Gastroesophageal sphincter (tissue), 4 donors: ENCODE results near the gene SLC14A1. TPM values are rescaled to one million over a fixed set of nuclear protein-coding genes. Genes with fewer than 3 reads are reported as not detected.

Source experiments
- ATAC-seq: fragments of 150-250 bp; one replicate; pipeline ENCODE4 v1.9.1; 2016; ENCODE audit warnings: mild to moderate bottlenecking, moderate library complexity
- H3K27ac ChIP-seq, 4 donors: fragments of 200-600 bp; sonication (generic) in 3 of 4; 1 replicate in 3 of 4; 2 replicates in 1 of 4; pipeline ENCODE4 v1.5.1; 2016 to 2019
- H3K27me3 ChIP-seq: fragments of 200-600 bp; sonication (generic); one replicate; pipeline ENCODE4 v1.5.1; 2019
- H3K36me3 ChIP-seq, 2 donors: fragments of 200-600 bp; sonication (generic); one replicate each; pipeline ENCODE4 v1.5.1; 2019; ENCODE audit warnings: control low read depth in 1 of 2
- H3K4me1 ChIP-seq, 3 donors: fragments of 200-600 bp; sonication (generic); 1 replicate in 2 of 3; 2 replicates in 1 of 3; pipeline ENCODE4 v1.5.1; 2016 to 2019; ENCODE audit warnings: control low read depth in 2 of 3
- H3K4me3 ChIP-seq, 2 donors: fragments of 200-600 bp; sonication (generic); one replicate each; pipeline ENCODE4 v1.5.1; 2019; ENCODE audit warnings: mild to moderate bottlenecking in 1 of 2, moderate library complexity in 1 of 2
- H3K9me3 ChIP-seq, 3 donors: fragments of 200-600 bp; sonication (generic); one replicate each; pipeline ENCODE4 v1.5.1; 2017 to 2019; ENCODE audit warnings: control low read depth in 2 of 3
- CTCF ChIP-seq, 4 experiments: fragments of 200-600 bp in 2 of 4; fragments of 450-650 bp in 2 of 4; sonication (generic) in 1 of 4; IDR thresholded peaks; one replicate each; pipeline ENCODE4 v1.5.1; 2017 to 2019; ENCODE audit warnings: antibody characterized with exemption in 4 of 4, mild to moderate bottlenecking in 2 of 4, moderate library complexity in 2 of 4
- EP300 ChIP-seq: sonication (generic); formaldehyde crosslinking; IDR thresholded peaks from one replicate; pipeline ENCODE4 v1.6.1; 2017; ENCODE audit warnings: antibody characterized with exemption, mild to moderate bottlenecking
- POLR2A ChIP-seq, 2 donors: fragments of 450-650 bp; IDR thresholded peaks; one replicate each; pipeline ENCODE4 v1.6.1; 2017; ENCODE audit warnings: antibody characterized with exemption in 2 of 2, mild to moderate bottlenecking in 2 of 2, moderate library complexity in 1 of 2
- POLR2AphosphoS5 ChIP-seq: sonication (generic); formaldehyde crosslinking; IDR thresholded peaks from one replicate; pipeline ENCODE4 v1.6.1; 2017; ENCODE audit warnings: antibody characterized with exemption
- WGBS, 2 donors: methylation state at CpG; one replicate each; pipeline ENCODE4 v1.1.5; 2018; ENCODE audit warnings: low coverage in 1 of 2; 5-methylcytosine and 5-hydroxymethylcytosine counted together
- total RNA-seq, 4 donors: library from RNA; depleted of rRNA; stranded (reverse); fragments of >200 nt; gene quantifications; one replicate each; pipeline ENCODE4 v1.1.0, GENCODE V29; 2016

Gene SLC14A1
- total RNA-seq, 4 donors from 2014 or later = 0.40 to 6.6 (median 1.5) TPM

DNA sequence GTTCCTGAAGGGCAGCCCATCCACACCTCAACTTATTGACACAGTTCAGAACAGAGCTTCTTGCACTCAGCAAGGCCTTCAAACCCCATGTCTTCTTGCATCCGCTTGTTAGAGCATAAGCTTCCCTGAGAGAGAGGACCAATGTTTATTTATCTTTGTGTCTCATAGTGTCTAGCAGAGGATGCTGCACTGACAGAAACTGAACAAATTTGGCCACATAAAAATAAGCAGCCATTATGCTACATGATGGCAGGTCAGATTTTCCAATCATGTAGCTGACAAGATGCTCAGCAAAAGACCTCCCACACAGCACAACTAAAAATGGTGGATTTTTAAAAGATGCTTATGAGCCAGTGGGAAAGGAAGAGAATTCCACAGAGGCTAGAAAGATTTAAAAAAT lies 63.4 kb downstream of the SLC14A1 start:
- peaks cover 0 to 2% (median 0%) of the 10 kb centered on the region in 3 donors for H3K9me3 ChIP-seq
- ATAC-seq = no peak
- H3K4me1 ChIP-seq = peaks cover 0 to 7% (median 0%) of the 10 kb centered on the region in 3 donors
- H3K4me3 ChIP-seq = no peak overlapping the region
- H3K27ac ChIP-seq = no peak overlapping the region
- peaks cover 2% of the 10 kb centered on the region for H3K27me3 ChIP-seq
- TF ChIP-seq CTCF (IDR thresholded peaks at IDR 0.05) (no peak), POLR2A (IDR thresholded peaks at IDR 0.05) (no peak), EP300 (no peak), POLR2AphosphoS5 (no peak)
- H3K36me3 ChIP-seq = no peaks in the 10 kb centered on the region
- 100% methylated on average over 1 of the region's 1 CpG; no CpG with 5 or more reads in 1 of the 2 donors for WGBS, 2 donors

GRCh38 chr18:45788861-45789260 lies 64.9 kb downstream of the SLC14A1 start:
- 82% methylated on average over 3 of the region's 3 CpGs; no CpG with 5 or more reads in 1 of the 2 donors for WGBS, 2 donors
- TF ChIP-seq EP300 = no peak
- TF ChIP-seq POLR2A (IDR thresholded peaks at IDR 0.05) = no peak
- no peak for TF ChIP-seq CTCF (IDR thresholded peaks at IDR 0.05)
- no peak for TF ChIP-seq POLR2AphosphoS5
- ATAC-seq = no peak
- Histone ChIP-seq H3K36me3 (no peaks in the 10 kb centered on the region), H3K27me3 (no peaks in the 10 kb centered on the region), H3K9me3 (peaks cover 0 to 12% (median 0%) of the 10 kb centered on the region in 3 donors), H3K4me3 (no peak overlapping the region), H3K27ac (no peak overlapping the region), H3K4me1 (peaks cover 0 to 7% (median 0%) of the 10 kb centered on the region in 3 donors)

DNA sequence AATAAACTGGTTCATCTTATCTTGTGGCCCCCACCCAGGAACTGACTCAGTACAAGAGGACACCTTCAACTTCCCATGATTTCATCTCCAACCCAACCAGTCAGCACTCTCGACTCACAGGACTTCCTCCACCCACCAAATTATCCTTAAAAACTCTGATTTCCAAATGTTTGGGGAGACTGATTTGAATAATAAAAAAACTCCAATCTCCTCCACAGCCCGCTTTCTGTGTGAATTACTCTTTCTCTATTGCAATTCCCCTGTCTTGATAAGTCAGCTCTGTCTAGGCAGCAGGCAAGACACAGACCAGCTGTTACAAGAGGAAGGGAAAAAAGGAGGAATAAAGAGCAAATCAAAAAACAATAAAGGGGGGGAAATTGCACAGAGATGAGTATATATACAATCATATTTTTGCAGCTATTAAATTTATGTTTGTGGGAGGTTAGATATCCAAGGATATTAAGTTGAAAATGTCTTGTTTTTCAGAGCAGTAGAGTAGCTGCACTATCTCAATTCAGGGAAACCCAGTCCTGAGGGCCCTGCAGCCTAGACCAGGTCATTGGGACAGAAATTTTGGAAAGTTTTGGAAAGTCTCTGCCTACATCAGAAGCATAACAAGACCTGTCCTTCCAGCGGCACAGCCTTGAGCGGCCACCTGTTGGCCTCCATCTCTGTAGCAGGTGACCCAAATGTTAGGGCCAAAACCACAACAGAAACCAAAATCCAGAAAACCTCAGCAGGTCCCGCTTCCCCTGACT lies 68.7 kb downstream of the SLC14A1 start:
- no peaks in the 10 kb centered on the region for H3K36me3 ChIP-seq
- 77 to 79% methylated on average over 3 to 5 of the region's 5 CpGs for WGBS, 2 donors
- no peaks in the 10 kb centered on the region for H3K4me1 ChIP-seq
- no peak overlapping the region for H3K4me3 ChIP-seq
- no peak overlapping the region for H3K27ac ChIP-seq
- TF ChIP-seq POLR2A (IDR thresholded peaks at IDR 0.05) (no peak), EP300 (no peak), CTCF (IDR thresholded peaks at IDR 0.05) (no peak), POLR2AphosphoS5 (no peak)
- no peaks in the 10 kb centered on the region for H3K27me3 ChIP-seq
- no peak for ATAC-seq
- H3K9me3 ChIP-seq = peaks cover 0 to 12% (median 0%) of the 10 kb centered on the region in 3 donors

DNA sequence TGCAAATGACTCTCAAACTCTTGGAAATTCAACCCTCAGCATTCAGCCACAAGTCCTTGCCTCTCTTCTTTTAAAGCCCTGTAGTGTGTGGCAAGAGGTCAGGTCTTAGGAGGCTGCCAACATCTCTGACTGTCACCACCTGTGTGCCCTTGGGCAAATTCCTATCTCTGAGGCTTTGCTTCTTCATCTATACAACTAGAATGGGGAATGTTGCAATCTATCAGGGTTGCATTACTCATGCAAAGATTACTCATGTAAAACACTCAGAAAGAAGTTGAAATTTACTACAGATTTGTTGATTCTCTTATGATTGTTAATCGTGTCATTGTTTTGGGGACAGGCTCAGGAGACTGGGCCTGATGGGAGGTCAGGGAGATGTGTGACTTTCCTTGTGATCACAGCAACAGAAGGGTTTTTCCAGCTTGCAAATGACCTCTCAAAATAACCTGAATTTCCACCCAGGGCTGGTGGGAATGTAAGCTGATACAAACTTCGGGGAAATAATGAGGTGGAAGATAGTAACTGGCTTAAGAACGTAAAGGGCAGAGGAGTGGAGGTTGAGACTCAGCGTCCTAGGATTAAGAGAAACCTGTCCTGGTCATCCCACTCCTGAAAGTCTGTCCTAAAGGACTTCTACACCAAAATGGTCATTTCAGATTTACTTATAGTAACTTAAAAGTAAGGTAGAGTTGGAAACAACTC lies 69.4 kb downstream of the SLC14A1 start:
- no peaks in the 10 kb centered on the region for H3K4me1 ChIP-seq
- TF ChIP-seq POLR2AphosphoS5 (no peak), POLR2A (IDR thresholded peaks at IDR 0.05) (no peak), CTCF (IDR thresholded peaks at IDR 0.05) (no peak), EP300 (no peak)
- H3K4me3 ChIP-seq = no peak overlapping the region
- H3K36me3 ChIP-seq = no peaks in the 10 kb centered on the region
- WGBS, 2 donors = 62 to 64% methylated on average over 4 of the region's 4 CpGs
- H3K27ac ChIP-seq = no peak overlapping the region
- ATAC-seq = no peak
- H3K9me3 ChIP-seq = peaks cover 0 to 12% (median 0%) of the 10 kb centered on the region in 3 donors
- no peaks in the 10 kb centered on the region for H3K27me3 ChIP-seq
